ENCODE results near the gene NBEA.

NBEA gene

DNA sequence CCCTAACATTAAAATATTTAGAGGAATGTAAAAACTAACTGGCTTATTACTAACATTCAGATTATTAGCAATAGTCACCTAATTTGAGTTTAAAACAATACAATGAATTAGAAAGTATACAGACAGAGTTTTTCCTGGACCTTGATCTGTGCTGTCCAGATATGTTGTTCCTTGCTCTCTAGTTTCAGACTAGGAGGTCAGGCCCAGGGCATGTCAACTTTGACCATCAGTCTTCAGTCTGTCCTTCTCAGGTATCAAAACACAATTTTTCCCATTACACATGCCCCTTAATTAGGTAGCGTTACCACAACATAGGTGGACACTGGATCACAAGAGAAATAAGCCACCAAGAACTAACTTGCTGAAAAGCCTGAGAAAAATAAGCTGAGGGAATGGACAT, 337.4 kb downstream of the NBEA start:
- no peak for DNase-seq (ENCODE audit: low spot score)

DNA sequence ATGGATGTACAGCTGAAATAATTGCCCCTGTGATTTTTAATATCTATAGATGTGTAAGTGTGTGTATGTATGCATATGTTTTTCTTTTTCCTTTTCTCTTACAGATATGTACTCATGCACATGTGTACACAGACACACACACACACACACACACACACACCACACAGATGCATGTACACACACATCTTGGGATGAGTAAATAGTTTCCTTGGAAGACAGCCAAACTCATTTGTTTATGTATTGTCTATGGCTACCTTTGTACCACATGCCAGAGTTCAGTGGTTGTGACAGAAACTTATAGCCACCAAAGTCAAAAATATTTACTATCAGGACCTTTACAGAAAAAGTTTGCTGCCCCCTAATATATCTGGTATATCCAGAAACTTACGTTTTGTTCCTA, 341.8 kb downstream of the NBEA start:
- DNase-seq (ENCODE audit: low spot score) = no peak

GRCh38 chr13:35285677-35286076, 343.6 kb downstream of the NBEA start:
- DNase-seq (ENCODE audit: low spot score) = no peak

DNA sequence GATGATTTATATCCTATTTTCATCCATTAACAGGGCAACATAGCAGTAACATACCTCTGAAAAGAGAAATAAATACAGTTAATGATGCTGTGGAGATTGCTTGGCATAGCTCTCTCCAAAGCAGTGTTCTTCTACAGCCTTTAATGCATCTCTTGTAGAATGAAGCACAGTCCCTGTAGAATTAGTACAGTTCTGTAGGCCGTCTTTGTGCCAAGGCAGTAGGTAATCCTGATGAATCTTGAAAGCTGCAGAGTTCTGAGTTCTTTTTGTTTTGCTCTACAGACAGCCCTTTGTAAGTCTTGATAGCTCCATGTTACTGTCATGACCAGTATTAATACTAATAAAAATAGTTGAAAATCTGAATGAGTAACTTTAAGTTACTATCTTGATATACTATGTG, 350.3 kb downstream of the NBEA start:
- no peak for DNase-seq (ENCODE audit: low spot score)

GRCh38 chr13:35293579-35294226, 351.6 kb downstream of the NBEA start:
- no peak for DNase-seq (ENCODE audit: low spot score)

DNA sequence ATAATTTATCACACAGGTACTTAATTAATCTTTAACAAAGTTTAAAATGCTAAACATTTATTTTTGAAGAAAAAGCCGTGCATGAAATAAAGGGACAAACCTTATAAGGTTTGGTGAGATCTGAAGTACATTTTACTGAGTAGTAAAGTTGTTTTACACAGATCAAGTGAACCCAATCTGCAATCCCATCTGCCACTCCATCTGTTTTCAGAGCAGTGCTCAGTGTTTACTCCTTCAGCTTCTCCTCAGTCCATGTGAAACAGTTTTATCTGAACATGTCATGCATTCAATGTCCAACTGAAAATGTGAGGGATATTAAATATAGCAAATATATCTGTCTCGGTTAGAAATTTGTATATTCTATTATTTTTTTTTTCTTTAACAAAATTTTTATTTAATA, 367.6 kb downstream of the NBEA start:
- DNase-seq (ENCODE audit: low spot score) = no peak

DNA sequence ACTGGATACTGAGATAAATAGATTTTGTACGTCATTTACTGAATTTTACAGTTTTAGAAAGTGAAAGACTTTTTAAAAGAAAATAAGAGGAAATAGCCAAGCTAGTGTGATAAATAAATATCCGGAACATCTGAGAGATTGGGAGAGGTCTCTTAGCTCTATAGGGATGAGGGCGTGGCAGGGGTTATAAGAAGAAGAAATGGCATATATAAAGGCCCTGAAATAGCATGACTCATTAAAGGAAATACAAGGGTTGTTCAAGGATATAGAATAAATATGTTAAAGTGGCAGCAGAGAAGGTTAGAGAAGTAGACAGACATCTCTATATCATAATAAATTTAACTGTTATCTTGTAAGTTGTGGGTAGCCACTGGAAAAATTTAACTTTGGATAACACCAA, 390.1 kb downstream of the NBEA start:
- no peak for DNase-seq (ENCODE audit: low spot score)

DNA sequence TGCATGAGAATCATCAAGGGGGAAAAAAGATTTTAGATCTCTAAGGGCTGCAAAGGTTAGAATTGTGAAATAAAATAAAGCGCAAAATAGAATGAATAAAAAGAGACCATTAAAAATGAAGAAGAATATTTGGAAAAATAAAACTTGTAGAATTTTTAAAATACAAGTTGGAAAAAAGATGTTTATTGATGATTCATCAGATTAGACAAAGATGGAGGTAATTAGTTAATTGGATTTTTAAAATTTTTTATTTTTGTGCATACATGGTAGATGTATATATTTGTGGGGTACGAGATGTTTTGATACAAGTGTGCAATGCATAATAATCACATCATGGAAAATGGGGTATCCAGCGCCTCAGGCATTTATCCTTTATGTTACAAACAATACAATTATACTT, 391.1 kb downstream of the NBEA start:
- DNase-seq (ENCODE audit: low spot score) = no peak

DNA sequence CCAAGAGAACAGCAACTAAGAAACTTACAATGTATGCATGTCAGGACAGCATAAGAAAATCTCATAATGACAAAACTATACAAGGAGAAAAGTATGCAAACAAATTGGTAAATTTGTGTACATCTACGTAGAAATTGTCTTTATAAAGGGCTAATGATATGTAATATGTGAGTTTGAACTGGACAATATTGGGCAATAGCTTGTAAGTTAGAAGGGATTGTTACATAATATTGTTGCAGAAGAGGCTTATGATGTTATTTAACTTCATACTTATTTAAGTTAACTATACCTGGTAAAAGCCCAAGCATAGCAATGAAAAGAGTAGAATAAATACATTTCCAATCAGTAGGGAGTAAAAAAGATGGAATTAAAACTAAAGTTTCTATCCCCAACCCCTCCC, 400.4 kb downstream of the NBEA start:
- no peak for DNase-seq (ENCODE audit: low spot score)

DNA sequence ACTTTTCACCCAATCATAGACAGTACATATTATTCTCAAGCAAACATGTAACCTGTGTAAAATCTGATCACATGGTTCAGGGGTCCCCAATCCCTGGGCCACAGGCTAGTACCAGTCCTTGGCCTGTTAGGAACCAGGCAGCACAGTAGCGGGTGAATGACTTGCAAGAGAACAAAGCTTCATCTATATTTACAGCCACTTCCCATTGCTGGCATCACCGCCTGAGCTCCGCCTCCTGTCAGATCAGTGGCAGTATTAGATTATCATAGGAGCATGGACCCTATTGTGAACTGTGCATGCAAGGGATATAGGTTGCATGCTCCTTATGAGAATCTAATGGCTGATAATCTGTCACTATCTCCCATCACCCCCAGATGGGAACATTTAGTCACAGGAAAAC, 401.3 kb downstream of the NBEA start:
- no peak for DNase-seq (ENCODE audit: low spot score)

GRCh38 chr13:35345992-35346391, 403.9 kb downstream of the NBEA start:
- no peak for DNase-seq (ENCODE audit: low spot score)

DNA sequence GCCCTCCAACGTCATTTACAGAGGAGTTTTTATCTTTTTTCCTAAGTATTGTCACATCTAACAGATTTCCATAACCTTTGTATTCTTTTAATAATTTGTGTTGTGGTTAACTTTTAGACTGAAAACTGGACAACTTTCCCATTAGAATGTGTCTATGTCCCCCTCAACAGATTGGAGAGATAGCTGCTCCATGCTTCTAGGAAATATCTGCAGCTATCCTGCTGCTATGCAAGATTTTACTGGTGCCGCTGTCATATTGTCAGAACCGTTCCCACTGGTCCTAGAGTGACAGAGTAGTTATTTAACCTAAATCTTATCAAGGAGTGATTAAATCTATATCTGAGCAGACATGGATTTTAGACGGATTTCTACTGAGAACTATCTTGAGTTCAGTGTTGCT, 404.4 kb downstream of the NBEA start:
- DNase-seq (ENCODE audit: low spot score) = no peak

DNA sequence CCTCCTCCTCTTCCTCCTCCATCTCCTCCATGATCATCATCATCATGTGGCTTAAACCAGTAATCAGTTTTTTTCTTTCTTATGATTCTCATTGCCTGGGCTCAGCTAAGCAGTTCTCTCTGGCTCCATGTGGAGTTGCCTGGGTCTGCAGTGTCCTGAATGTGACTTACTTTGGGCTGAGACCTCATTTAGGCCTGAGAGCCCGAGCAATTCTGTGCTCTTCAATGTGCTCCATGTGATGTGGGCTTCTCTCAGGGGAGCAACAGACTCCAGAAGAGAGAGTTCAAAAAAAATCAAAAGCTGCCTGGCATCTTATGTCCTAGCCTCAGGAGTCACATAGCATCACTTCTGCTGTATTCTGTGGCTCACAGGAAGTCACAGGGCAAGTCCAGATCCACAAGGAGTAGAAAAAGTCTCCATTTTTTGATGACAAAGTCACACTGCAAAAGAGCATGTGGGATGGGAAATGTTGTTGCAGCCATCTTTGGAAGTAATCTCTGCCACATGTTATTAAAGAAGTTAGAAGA, 405.7 kb downstream of the NBEA start:
- no peak for DNase-seq (ENCODE audit: low spot score)

- DNase-seq (ENCODE audit: low spot score) = no peak
Observed at GRCh38 chr13:35349052-35349451, 407.0 kb downstream of the NBEA start.

DNA sequence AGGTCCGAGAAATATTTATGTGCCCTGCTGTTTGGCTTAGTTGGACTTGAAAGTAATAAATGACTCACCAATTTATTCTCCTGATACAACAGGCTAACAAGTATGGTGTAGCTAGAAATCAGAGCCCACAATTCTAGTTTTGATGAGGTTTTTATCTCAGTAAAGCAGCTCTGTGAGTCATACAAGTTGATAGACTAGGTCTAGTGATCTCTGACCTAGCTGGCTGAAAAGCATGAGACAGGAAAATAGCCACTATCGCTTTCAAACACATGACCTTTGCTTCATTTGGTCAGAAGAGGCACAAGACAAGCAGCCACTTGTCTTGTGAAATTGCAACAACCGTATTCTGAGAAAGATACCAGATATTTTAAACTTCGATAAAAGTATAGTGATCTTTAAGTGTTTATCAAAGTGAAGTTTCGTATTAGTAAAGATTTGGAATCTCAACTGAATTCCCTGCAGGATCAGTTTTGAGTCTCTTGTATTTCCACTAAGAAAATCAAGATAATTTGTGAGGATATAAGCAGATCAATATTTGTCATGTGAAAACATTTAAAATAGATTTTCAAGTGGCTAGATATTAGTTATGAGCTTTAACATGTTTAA, 407.7 kb downstream of the NBEA start:
- DNase-seq (ENCODE audit: low spot score) = no peak

DNA sequence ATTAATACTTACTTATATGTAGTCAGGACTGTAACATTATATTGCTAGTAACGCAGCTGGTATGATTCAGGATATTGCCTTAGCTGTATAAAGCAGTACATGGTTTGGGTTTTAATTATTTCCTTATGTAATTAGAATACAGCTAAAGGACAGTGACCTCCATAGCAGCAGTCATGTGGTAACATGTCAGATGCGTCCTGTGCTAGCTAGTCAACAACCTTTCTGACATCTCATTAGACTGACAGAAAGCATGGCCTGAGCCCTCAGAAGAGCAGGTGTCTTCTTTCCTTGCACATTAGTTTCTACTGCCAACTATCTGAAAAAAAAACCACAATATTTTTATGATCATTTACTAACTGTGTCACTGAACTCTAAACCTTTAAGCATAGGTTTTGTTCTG, 412.2 kb downstream of the NBEA start:
- no peak for DNase-seq (ENCODE audit: low spot score)

- no peak for DNase-seq (ENCODE audit: low spot score)
Observed at GRCh38 chr13:35354882-35355281, 412.8 kb downstream of the NBEA start.

DNA sequence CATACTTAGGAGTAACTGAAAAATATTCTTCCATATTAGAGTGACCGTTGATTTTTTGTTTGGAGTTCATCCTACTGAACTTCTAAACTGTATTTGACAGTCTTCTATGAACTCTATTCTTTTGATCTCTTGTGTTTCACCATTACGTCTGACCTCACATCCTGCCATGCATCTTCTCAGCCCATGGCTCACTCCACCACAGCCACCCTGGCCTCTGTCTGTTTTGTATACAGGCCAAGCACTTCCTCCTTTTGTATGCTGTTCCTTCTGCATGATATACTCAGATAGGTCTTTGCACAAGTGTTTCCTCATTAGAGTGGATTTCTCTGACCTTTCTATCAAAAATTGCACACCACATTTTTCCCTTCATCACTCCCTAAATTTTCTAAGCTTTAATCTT, 414.5 kb downstream of the NBEA start:
- DNase-seq (ENCODE audit: low spot score) = no peak

DNA sequence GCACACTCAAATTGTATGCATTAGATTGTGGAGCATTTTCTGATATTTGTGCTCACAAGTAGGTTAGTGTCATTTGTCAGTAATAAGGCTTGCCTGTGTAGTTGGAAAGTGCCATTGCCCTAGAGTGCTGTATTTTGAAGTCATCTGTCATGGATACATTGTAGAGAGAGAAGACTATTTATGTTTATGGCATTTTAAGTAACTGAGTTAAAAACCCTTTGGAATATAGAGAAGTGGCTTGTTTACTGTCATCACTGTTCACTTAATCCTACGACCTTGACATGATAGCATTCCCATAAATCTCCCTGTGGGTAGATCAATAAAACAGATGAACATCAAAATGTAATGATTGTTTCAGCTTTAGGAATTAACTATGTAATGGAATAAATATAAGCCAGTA, 423.8 kb downstream of the NBEA start:
- no peak for DNase-seq (ENCODE audit: low spot score)

DNA sequence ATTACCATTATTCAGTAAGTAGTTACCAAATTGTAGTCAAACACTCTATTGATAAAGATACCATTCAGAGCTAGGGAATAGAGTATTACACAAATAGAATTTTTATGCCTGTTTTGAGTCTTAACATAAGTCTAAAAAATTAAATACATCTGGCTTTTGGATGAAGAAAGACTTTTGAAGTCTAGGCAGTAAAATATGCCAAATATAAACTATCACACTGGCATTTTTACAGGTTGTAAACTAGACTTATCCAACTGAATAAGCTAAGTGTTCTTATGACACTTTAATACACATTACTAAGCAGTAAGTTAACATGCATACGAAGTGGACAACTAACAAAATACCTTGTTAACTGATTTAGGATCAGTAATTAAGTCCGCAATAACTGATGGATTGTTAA, 425.5 kb downstream of the NBEA start:
- no peak for DNase-seq (ENCODE audit: low spot score)

DNA sequence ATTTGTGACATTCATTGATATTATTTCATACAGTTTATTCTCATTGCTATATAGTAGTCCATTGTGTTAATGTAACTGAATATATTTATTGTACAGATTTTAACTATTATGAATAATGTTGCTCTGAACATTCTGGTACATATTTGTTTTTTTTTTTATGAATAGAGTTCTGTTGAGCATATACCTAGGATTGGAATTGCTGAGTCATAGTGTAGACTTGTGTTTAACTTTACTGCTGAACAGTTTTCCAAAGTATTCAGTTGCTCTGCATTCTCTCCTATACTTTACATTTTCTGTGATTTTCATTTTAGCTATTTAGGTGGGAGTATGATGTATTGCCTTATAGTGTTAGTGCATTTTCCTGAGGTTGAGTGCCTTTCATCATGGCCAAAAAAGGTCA, 436.9 kb downstream of the NBEA start:
- no peak for DNase-seq (ENCODE audit: low spot score)

DNA sequence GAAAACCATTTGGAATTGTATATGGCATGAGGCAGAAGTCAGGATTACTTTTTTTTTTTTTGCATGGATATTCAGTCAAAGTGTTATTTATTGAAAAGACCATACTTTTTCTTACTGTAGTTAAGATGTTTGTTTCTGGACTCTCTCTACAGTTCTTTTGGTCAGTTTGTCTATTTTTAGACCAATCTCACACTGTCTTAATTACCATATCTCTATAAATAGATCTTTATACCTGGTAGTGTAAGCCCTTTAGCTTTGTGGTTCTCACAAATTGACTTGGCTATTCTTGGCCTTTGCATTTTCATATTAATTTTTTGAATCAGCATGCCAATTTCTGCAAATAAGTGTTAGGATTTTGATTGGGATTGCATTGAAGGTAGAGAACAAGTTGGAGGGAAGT, 437.6 kb downstream of the NBEA start:
- no peak for DNase-seq (ENCODE audit: low spot score)

GRCh38 chr13:35387682-35388250, 445.7 kb downstream of the NBEA start:
- no peak for DNase-seq (ENCODE audit: low spot score)

Data from ecto neural progenitor cell (in vitro differentiated cells).